Endothelial cell of umbilical vein (primary cell): ENCODE results near the gene ZNF101.

Experiments
- EZH2 ChIP-seq: IDR thresholded peaks from 2 replicates; pipeline ENCODE4 v1.6.1; 2012; ENCODE audit warnings: borderline replicate concordance, low read depth, mild to moderate bottlenecking, moderate library complexity, low read length, inconsistent platforms; ENCODE audit not compliant: severe bottlenecking
- FOS ChIP-seq: IDR thresholded peaks from 2 replicates; pipeline ENCODE4 v1.6.1; 2011; ENCODE audit warnings: mild to moderate bottlenecking, low read length, moderate library complexity, borderline replicate concordance; ENCODE audit not compliant: insufficient read depth
- GATA2 ChIP-seq: IDR thresholded peaks from 2 replicates; pipeline ENCODE4 v1.7.0; 2011; ENCODE audit warnings: low read depth, mild to moderate bottlenecking, moderate library complexity, mixed read lengths, low read length; ENCODE audit not compliant: insufficient read length, insufficient read depth
- JUN ChIP-seq: IDR thresholded peaks from 2 replicates; pipeline ENCODE4 v1.6.1; 2011; ENCODE audit warnings: borderline replicate concordance, low read depth; ENCODE audit not compliant: insufficient read length, insufficient read depth
- MYC ChIP-seq: IDR thresholded peaks from one replicate; pipeline ENCODE4 v1.6.1; 2011; ENCODE audit warnings: mild to moderate bottlenecking, low read depth, low read length
- POLR2A ChIP-seq: IDR thresholded peaks from 2 replicates; pipeline ENCODE4 v1.6.1; 2012; ENCODE audit warnings: low read depth, mild to moderate bottlenecking, control low read depth, low read length
- POLR2AphosphoS5 ChIP-seq: IDR thresholded peaks from 2 replicates; pipeline ENCODE4 v1.6.1; 2012; ENCODE audit warnings: low read depth, mild to moderate bottlenecking, control low read depth, low read length, moderate library complexity; ENCODE audit not compliant: insufficient read depth
- TF ChIP-seq, protein P1 (sequence below), 2 donors: IDR thresholded peaks; 1 replicate in 1 of 2; 2 replicates in 1 of 2; pipeline ENCODE4 v1.5.1; 2011; ENCODE audit warnings: low read length in 2 of 2, mild to moderate bottlenecking in 2 of 2, moderate library complexity in 2 of 2, control low read depth in 1 of 2, inconsistent platforms in 1 of 2, low read depth in 1 of 2; ENCODE audit not compliant: insufficient read depth in 1 of 2; ENCODE audit errors: extremely low read depth in 1 of 2
- TF ChIP-seq, protein P2 (sequence below): IDR thresholded peaks from 2 replicates; pipeline ENCODE4 v1.6.1; 2011; ENCODE audit not compliant: insufficient read depth, insufficient read length

DNA sequence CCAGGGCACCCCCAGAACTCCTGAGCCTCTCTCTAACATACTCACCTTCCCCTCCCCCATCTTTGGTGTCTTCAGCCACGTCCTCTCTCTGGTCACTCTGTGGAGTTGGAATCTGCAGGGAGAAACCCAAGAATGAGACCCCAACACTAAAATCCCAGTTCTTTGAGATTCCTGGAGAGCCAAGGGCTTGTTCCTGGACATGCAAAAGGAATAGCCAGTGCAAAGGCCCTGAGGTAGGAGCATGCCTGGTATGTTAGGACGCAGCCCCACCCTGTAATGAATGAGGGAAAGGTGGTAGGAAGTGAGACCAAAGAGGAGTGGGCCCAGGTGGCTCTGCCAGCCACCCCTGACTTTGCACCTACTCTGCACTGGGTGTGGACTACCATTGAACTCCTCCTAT is 38.2 kb upstream of the ZNF101 start:
- TF ChIP-seq, protein P1, sequence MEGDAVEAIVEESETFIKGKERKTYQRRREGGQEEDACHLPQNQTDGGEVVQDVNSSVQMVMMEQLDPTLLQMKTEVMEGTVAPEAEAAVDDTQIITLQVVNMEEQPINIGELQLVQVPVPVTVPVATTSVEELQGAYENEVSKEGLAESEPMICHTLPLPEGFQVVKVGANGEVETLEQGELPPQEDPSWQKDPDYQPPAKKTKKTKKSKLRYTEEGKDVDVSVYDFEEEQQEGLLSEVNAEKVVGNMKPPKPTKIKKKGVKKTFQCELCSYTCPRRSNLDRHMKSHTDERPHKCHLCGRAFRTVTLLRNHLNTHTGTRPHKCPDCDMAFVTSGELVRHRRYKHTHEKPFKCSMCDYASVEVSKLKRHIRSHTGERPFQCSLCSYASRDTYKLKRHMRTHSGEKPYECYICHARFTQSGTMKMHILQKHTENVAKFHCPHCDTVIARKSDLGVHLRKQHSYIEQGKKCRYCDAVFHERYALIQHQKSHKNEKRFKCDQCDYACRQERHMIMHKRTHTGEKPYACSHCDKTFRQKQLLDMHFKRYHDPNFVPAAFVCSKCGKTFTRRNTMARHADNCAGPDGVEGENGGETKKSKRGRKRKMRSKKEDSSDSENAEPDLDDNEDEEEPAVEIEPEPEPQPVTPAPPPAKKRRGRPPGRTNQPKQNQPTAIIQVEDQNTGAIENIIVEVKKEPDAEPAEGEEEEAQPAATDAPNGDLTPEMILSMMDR (IDR thresholded peaks at IDR 0.05; ENCODE audit: extremely low read depth in 1 of 2, insufficient read depth in 1 of 2, low read depth in 1 of 2, low read length in 2 of 2): no peak
- TF ChIP-seq POLR2A (no peak), MYC (no peak), POLR2AphosphoS5 (no peak), FOS (no peak), EZH2 (no peak), JUN (no peak), GATA2 (no peak)
- TF ChIP-seq, protein P2, sequence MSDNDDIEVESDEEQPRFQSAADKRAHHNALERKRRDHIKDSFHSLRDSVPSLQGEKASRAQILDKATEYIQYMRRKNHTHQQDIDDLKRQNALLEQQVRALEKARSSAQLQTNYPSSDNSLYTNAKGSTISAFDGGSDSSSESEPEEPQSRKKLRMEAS: no peak
